Muscle layer of duodenum (tissue), 2 donors: Measurements from ENCODE around the gene HNRNPA0.
"Not testable (repeated sequence)": the region's sequence is repeated elsewhere in the genome, so short reads cannot be mapped to it uniquely, and the experiment has no call there.

Source experiments
- H3K27ac ChIP-seq: one replicate; pipeline ENCODE4 v1.7.0; 2013; ENCODE audit warnings: mild to moderate bottlenecking, low read length
- H3K27me3 ChIP-seq: one replicate; pipeline ENCODE4 v1.7.0; 2013; ENCODE audit warnings: low read depth, mild to moderate bottlenecking, control low read depth, low read length
- H3K36me3 ChIP-seq, 2 donors: one replicate each; pipeline ENCODE4 v1.7.0; 2013; ENCODE audit warnings: low read length in 2 of 2, control low read depth in 1 of 2, mild to moderate bottlenecking in 1 of 2; ENCODE audit not compliant: insufficient read depth in 2 of 2, control insufficient read depth in 1 of 2
- H3K4me1 ChIP-seq, 2 donors: one replicate each; pipeline ENCODE4 v1.7.0; 2013; ENCODE audit warnings: low read length in 2 of 2, mild to moderate bottlenecking in 2 of 2, control low read depth in 1 of 2, moderate library complexity in 1 of 2; ENCODE audit not compliant: insufficient read depth in 2 of 2, control insufficient read depth in 1 of 2
- H3K4me3 ChIP-seq, 2 donors: one replicate each; pipeline ENCODE4 v1.7.0; 2013; ENCODE audit warnings: low read length in 2 of 2, low read depth in 1 of 2, mild to moderate bottlenecking in 1 of 2
- H3K9me3 ChIP-seq, 2 donors: one replicate each; pipeline ENCODE4 v1.7.0; 2013; ENCODE audit warnings: low read length in 2 of 2, control low read depth in 1 of 2, mild to moderate bottlenecking in 1 of 2; ENCODE audit not compliant: control insufficient read depth in 1 of 2
- donor health status: healthy.

HNRNPA0 gene

GRCh38 chr5:137778772-137779564, 24.8 kb upstream of the HNRNPA0 start:
- no peaks in the 10 kb centered on the region for H3K4me1 ChIP-seq

GRCh38 chr5:137767937-137768336, 13.8 kb upstream of the HNRNPA0 start:
- not testable (repeated sequence) for H3K27me3 ChIP-seq, H3K4me3 ChIP-seq, H3K4me1 ChIP-seq, H3K36me3 ChIP-seq, H3K9me3 ChIP-seq, H3K27ac ChIP-seq

More at GRCh38 chr5:137778772-137779564, 24.8 kb upstream of the HNRNPA0 start:
- no peak overlapping the region for H3K27ac ChIP-seq
- no peaks in the 10 kb centered on the region for H3K27me3 ChIP-seq
- no peaks in the 10 kb centered on the region for H3K36me3 ChIP-seq
- H3K4me3 ChIP-seq: no peak overlapping the region
- H3K9me3 ChIP-seq: no peaks in the 10 kb centered on the region

GRCh38 chr5:137761566-137761965, 7.4 kb upstream of the HNRNPA0 start:
- Histone ChIP-seq H3K27me3 (no peaks in the 10 kb centered on the region), H3K36me3 (no peaks in the 10 kb centered on the region), H3K9me3 (no peaks in the 10 kb centered on the region), H3K4me3 (no peak overlapping the region), H3K4me1 (no peaks in the 10 kb centered on the region), H3K27ac (no peak overlapping the region)

GRCh38 chr5:137760719-137761516, 6.8 kb upstream of the HNRNPA0 start:
- H3K4me3 ChIP-seq: no peak overlapping the region
- no peaks in the 10 kb centered on the region for H3K4me1 ChIP-seq
- no peaks in the 10 kb centered on the region for H3K27me3 ChIP-seq
- H3K27ac ChIP-seq: no peak overlapping the region
- H3K9me3 ChIP-seq: no peaks in the 10 kb centered on the region
- H3K36me3 ChIP-seq: no peaks in the 10 kb centered on the region

- Histone ChIP-seq H3K27ac (no peak overlapping the region), H3K9me3 (no peaks in the 10 kb centered on the region), H3K4me3 (no peak overlapping the region), H3K27me3 (no peaks in the 10 kb centered on the region), H3K4me1 (no peaks in the 10 kb centered on the region), H3K36me3 (no peaks in the 10 kb centered on the region)
Observed at GRCh38 chr5:137760294-137760693, 6.1 kb upstream of the HNRNPA0 start.

- H3K9me3 ChIP-seq: no peaks in the 10 kb centered on the region
- peaks cover 0 to 3% of the 10 kb centered on the region in 2 donors for H3K36me3 ChIP-seq
- H3K27me3 ChIP-seq: no peaks in the 10 kb centered on the region
- no peaks in the 10 kb centered on the region for H3K4me1 ChIP-seq
- no peak overlapping the region for H3K4me3 ChIP-seq
- no peak overlapping the region for H3K27ac ChIP-seq
Observed at GRCh38 chr5:137758715-137759306, 4.6 kb upstream of the HNRNPA0 start.

- Histone ChIP-seq H3K36me3 (peaks cover 0 to 7% of the 10 kb centered on the region in 2 donors), H3K4me1 (no peaks in the 10 kb centered on the region), H3K27me3 (no peaks in the 10 kb centered on the region), H3K4me3 (no peak overlapping the region), H3K27ac (no peak overlapping the region), H3K9me3 (no peaks in the 10 kb centered on the region)
Observed at GRCh38 chr5:137758121-137758520, 4.0 kb upstream of the HNRNPA0 start.

- Histone ChIP-seq H3K36me3 (peaks cover 0 to 7% of the 10 kb centered on the region in 2 donors), H3K4me3 (no peak overlapping the region), H3K27me3 (no peaks in the 10 kb centered on the region), H3K27ac (no peak overlapping the region), H3K4me1 (no peaks in the 10 kb centered on the region), H3K9me3 (no peaks in the 10 kb centered on the region)
Observed at GRCh38 chr5:137757634-137758033, 3.5 kb upstream of the HNRNPA0 start.

- no peaks in the 10 kb centered on the region for H3K27me3 ChIP-seq
- peaks cover 11 to 18% of the 10 kb centered on the region in 2 donors for H3K4me1 ChIP-seq
Observed at GRCh38 chr5:137754961-137755762, 999 bp upstream of the HNRNPA0 start.

GRCh38 chr5:137753691-137754187, 424 bp downstream of the HNRNPA0 start:
- no peaks in the 10 kb centered on the region for H3K27me3 ChIP-seq
- peaks cover 4 to 7% of the 10 kb centered on the region in 2 donors for H3K36me3 ChIP-seq
- peaks cover 11 to 24% of the 10 kb centered on the region in 2 donors for H3K4me1 ChIP-seq
- H3K27ac ChIP-seq: peak overlapping the region; percentile 99
- peak overlapping the region; percentile 88 to 94 for H3K4me3 ChIP-seq
- H3K9me3 ChIP-seq: no peaks in the 10 kb centered on the region

More at GRCh38 chr5:137754961-137755762, 999 bp upstream of the HNRNPA0 start:
- peak overlapping the region; percentile 88 to 94 for H3K4me3 ChIP-seq
- H3K27ac ChIP-seq: peak overlapping the region; percentile 99
- H3K36me3 ChIP-seq: peaks cover 4 to 7% of the 10 kb centered on the region in 2 donors
- no peaks in the 10 kb centered on the region for H3K9me3 ChIP-seq
